HG03025 (cell line): ENCODE data around the gene YPEL1.
"Not testable (repeated sequence)": the region's sequence is repeated elsewhere in the genome, so short reads cannot be mapped to it uniquely, and the experiment has no call there.

Experiments used
- ATAC-seq: cut with Tn5 transposase; IDR thresholded peaks from one replicate; pipeline ENCODE4 v1.9.1; 2021; ENCODE audit warnings: mild to moderate bottlenecking, moderate library complexity; ENCODE audit not compliant: unreplicated experiment, low FRiP score

YPEL1 gene

DNA sequence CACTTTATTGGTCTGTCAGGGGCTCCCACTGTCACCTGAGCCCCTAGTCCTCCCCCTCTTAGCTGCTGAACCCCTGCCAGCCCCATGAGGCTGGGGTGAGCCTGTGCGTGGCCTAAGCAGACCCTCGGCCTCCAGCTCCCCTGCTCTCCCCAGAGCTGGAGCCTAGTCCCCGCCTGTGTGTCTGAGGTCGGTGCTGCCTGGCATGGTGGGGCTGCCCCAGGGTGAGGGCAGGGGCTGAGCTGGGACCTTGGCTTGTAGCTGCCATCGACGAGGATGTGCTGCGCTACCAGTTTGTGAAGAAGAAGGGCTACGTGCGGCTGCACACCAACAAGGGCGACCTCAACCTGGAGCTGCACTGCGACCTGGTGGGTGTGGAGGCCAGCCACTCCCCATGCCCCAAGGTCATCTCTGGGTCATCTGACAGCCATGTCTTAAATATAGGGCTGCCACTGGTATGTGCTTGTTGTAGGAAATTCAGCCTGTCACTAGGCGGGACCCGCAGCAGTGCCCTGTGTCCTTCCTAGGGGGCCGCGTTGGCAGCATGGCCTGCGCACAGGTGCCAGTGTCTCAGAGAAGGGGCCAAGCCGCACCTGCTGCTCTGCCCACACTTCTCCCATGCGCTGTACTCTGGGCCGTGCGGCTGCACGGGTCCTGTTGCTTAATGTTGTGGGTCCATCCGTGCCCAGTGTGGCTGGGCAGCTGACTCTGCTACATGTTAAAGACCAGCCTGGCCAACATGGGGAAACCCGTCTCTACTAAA is 48.8 kb downstream of the YPEL1 start:
- no peak for ATAC-seq

DNA sequence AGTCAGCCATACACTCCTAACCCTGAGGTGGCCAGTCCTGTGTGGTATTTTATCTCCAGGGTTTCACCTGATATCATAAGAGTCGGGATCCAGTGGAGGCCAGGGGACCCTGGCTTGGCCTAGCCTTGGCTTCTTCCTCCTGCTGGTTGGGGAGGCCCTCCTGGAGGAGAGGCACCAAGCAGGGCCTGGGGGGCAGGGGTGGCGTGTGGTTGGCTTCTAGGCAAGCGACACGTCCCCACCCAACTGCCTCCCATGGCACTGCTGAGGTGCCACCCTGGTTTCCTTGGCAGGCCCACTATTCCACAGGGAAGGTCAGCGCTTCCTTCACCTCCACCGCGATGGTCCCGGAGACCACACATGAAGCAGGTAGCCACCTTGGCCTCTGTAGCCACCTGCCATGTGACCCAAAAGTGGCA is 49.4 kb downstream of the YPEL1 start:
- no peak for ATAC-seq

DNA sequence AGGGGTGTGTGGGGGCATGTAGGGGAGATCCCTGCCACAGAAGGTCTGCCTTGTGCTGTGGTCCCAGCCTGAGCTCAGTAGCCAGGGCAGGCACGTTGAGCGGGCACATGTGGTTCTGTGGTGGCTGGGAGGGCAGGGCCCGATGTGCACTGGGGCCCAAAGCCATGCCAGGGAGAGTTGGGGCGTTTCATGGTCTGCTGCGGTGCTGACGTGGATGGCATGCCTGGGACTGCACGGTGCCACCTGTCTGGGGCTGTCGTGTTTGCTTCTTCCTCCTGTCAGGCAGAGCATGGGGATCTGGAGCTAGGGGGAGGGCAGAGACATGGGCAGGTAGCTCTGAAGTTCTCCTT is 50.5 kb downstream of the YPEL1 start:
- ATAC-seq: no peak

DNA sequence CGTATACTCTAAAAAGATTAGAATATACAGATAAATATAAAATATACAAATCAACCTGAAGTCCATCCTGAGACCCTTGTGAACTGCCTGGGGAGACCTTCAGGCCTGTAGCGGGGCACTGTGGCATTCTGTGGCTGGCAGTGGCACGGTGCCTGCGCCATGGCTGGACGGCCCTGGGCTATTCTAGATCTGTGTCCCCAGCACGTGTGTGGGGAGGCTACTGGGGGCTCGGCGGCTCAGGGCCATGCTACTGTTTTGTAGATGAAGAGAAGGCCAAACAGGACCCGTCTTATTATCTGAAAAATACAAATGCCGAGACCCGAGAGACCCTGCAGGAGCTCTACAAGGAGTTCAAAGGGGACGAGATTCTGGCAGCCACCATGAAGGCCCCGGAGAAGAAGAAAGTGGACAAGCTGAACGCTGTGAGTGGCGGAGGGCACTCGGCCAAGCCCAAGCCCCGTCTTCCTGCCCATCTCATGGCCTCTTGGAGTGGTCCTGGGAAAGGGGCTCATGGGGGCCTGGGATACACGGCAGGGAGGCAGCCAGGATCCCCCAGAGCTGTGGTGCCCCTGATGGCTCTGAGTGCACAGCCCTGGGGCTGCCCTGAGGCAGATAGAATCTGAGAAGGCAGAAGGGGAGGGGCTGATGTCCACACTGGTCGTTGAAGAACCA is 51.0 kb downstream of the YPEL1 start:
- ATAC-seq: no peak

DNA sequence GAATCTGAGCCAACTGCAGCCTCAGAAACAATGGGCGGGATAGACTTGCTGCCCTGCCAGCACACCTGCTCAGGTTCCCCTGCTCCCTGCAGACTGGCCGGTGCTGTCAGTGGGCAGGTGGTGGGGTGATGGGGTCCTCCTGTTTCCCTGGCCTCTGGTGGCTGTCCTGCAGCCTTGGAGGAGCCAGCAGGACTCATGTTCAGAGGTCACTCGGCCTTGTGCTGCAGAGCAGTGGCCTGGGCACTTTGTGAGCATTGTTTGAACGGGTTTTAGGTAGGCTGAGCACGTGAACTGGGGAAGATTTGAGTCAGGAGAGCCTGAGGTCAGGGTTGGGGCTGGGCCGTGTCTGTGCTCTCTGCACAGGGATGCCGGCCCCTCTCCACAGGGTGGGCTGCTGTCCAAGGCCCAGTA is 52.2 kb downstream of the YPEL1 start:
- no peak for ATAC-seq

DNA sequence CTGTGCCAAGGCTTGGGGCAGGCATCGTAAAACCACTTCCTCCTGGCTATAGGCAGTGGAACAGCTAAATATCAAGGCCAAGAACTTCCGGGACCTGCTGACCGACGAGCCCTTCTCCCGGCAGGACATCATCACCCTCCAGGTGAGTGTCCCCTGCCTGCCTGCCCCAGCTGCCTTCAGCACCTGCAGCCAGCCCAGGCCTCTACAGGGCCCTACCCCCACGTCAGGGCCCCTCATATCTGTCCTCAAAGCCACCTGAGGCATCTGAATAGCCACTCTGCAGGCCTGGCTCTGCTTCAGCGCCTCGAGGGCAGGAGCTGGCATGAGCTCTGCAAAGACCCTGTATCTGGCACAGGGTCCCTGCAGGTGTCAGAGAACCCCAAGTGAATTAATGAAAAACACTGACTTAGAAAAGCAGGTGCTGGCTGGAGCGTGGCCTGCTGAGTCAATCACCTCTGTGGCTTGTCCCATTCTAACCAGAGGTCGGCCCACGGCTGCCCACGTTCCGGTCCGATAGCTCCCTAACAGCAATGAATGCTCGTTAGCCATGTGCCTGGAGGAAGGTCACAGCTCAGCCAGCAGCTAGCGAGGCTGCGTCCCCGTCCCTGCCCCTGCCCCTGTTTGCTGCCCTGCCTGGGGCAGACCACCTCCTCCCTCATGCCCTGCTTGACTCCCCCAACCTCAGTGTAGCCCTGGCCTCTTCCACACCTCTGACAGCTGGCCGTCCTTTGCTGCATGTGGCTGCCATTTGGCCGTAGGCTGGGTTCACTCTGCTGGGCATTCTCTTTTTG is 53.0 kb downstream of the YPEL1 start:
- ATAC-seq: no peak

DNA sequence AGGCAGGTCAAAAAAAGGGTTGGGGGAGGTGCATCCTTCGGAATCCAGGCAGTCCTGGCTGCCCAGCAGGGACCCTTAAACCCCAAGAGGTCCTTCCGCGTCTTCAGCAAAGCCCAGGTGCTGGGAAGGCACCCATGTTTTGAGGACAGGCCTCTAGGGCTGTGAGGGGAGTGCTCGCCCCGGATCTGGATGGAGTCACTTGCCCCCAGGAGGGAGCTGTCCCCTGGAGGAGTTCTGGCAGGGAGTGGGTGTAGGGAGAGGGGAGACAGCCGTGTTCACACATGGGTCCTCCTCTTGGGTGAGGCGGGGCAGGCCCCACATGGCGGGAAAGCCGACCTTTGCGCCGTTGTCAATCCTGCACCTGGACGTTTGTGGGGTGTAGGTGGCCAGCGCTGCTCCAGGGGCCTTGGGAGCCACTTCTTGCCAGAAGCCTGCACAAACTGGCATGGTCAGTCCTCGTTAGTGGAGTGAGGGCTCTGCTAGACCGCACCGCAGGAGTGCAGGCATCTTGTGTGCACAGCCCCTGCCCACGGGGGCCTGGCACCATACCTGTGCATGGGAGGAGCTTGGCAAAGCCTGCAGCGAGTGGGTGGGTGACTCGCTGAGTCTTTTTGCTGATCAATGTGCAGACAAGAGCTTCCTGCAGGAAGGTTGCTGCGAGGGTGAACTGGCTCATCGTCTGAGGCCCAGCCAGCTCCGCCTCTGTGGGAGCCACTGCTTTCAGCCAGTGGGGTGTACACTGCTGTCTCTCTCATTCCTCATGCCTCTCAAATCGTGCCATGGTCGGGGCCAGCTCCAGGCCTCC is 53.8 kb downstream of the YPEL1 start:
- no peak for ATAC-seq

DNA sequence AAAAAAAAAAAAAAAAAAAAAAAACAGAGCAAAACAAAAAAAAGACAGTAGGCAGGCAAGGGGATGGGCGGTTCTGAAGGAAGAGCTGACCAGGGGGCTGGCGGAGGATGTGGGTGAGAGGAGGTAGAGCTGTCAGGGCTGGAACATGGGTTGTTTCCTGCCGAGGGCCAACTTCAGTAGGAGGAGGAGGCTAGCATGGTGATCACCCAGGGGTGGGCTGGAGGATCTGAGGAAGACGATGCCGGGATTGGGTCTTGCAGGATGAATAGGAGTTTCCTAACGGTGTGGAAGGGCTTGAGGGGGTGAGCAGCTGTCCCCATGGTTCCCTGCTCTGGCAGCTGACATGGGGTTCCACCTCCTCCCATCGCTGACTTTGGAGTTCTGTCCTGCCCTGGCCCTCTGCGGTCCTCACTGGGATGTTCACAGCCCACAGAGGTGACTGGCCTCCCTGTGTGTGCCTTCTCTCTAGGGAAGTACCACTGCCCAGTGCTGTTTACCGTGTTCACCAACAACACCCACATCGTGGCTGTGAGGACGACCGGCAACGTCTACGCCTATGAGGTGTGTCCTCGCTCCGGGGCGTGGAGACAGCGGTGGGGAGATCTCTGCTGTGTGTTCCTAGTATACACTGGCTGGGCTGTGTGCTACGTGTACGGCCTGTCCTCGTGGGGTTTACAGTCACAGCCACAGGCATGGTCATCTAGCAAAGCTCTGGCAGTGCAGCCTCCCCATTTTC is 54.6 kb downstream of the YPEL1 start:
- ATAC-seq: no peak

DNA sequence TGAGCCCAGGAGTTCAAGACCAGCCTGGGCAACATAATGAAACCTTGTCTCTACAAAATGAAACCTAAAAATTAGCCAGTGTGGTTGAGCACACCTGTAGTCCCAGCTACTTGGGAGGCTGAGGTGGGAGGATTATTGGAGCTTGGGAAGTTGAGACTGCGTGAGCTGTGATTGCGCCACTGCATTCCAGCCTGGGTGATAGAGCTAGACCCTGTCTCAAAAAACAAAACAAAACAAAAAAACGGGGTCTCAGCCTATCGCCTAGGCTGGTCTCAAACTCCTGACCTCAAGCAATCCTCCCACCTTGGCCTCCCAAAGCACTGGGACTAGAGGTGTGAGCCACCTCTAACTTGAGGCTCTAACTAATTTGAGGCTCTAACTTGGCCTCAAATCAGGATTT is 56.2 kb downstream of the YPEL1 start:
- ATAC-seq: no peak

DNA sequence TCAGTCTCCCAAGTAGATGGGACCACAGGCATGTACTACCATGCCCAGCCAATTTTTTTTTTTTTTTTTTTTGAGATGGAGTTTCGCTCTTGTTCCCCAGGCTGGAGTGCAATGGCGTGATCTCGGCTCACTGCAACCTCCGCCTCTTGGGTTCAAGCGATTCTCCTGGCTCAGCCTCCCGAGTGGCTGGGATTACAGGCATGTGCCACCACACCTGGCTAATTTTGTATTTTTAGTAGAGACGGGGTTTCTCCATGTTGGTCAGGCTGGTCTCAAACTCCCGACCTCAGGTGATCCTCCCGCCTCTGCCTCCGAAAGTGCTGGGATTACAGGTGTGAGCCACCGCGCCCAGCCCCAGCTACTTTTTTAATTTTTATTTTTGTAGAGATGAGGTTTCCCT is 56.8 kb downstream of the YPEL1 start:
- ATAC-seq: not testable (repeated sequence)

DNA sequence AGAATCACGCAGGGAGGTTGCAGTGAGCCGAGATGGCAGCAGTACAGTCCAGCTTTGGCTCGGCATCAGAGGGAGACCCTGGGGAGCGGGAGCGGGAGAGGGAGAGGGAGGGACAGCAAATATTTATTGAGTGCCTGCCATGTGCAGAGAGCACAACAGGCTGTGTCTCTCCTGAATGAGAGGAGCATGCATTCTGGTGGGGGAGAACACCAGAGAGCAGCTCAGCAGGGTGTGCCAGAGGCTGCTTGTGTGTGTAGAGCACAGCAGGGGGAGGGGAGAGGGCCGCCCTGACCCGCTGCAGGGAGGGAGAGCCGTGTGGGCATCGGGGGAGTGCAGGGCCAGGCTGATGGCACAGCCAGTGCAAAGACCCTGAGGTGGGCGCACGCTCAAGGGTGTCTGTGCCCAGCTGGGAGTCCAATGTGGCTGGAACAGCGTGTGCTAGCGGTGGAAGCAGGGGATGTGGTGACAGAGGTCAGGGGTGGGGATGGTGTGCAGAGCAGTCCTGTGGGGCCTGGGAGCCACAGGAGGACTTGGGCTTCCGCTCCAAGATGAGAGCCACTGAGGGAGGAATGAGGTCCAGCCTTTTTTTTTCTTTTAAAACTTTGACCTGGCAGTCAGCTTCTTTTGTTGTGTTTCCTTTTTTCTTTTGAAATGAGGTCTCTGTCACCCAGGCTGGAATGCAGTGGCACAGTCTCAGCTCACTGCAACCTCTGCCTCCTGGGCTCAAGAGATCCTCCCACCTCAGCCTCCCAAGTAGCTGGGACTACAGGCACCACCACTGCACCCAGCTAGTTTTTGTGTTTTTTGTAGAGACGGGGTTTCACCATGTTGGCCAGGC is 57.8 kb downstream of the YPEL1 start:
- ATAC-seq: no peak

DNA sequence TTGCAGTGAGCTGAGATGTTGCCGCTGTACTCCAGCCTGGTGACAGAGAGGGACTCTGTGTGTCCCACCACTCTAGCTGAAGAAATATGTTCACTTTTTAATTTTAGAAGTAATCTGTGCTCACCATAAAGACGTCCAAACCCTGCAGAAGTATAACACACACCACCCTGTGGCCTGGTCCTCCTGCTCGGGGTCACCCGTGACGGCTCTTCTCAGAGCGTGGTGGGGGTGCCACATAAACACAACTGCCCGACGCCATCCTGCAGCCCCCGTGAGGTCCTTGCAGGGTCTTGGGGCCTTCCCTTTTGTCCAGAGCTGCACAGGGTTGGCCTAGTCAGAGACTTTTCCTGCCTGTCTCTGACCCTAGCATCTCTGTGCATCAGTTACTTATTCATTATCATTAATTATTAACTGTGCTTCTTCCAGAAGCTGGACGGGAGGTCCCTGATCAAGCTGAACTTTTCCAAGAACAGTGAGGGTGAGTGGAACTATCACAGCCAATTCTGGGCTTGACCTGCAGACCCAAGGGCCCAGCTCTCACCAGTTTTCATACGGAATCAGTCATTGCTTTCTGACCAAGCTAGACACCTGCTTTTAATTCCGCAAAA is 60.9 kb downstream of the YPEL1 start:
- no peak for ATAC-seq

DNA sequence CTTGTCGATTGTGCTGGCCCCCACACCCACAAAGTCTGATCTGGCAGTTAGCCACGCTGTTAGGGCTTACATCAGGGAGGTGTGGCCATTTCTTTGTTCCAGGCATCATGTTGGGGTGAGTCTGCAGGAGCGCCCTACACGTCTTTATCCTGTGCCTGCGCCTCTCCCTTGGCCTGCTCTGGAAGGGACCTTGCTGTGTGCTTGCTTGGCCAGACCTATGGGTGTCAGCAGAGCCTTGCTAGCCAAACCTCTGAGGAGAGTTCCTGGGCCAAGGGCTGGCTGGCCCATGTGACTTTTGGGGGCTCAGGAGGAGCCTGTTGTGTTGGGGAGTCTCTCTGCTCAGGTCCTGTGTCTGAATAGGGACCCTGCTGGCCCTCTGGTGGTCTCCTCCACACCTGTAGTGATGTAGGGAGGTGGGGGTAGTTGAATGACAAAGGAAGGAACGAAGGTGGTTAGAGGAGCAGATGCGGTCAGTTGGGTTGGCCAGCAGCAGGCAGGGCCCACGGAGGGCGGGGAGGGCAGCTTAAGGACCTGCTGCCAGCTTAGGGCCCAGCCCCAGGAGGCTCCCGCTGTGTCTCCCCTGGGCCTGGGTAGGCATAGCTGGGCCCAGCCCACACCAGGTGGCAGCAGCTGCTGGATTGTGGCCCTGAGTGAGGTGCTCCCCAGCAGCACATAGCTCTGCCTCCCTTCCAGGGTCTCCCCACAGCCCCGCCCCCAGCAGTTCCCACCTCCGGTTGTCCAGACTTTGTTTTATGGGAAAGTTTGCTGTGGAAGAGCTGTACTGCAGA is 61.9 kb downstream of the YPEL1 start:
- ATAC-seq: no peak

DNA sequence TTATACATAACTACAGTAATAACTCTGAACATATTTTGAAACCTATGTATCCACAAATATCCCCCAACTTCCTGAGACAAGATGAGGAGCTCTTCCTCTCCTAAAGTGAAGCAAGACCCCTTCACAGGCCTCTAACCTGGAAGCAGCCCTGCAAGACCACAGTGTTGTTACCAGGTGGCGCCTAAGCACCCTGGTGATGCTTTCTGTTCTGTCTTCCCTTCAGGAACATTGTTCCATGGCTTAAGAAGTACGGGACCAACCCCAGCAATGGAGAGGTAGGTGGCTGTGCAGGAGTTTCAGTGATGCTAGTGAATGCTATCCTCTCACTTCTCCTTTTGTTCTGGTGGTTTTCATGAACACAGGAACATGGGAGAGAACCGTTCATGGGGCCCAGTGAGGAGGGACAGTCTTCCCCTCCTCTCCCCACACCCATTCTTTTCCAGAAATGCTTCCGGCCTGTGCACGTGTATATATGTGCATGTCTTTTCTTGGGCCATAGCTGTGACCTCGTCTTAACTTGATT is 63.4 kb downstream of the YPEL1 start:
- no peak for ATAC-seq

DNA sequence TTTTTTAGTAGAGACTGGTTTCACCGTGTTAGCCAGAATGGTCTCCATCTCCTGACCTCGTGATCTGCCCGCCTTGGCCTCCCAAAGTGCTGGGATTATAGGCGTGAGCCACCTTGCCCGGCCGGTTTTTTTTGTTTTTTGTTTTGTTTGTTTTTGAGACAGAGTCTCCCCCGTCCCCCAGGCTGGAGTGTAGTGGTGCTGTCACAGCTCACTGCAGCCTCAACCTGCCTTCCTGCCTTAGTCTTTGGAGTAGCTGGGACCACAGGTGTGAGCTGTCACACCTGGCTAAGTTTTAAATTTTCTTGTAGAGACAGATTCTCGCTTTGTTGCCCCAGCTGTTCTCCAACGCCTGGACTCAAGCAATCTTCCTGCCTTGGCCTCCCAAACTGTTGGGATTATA is 66.6 kb downstream of the YPEL1 start:
- ATAC-seq: no peak

DNA sequence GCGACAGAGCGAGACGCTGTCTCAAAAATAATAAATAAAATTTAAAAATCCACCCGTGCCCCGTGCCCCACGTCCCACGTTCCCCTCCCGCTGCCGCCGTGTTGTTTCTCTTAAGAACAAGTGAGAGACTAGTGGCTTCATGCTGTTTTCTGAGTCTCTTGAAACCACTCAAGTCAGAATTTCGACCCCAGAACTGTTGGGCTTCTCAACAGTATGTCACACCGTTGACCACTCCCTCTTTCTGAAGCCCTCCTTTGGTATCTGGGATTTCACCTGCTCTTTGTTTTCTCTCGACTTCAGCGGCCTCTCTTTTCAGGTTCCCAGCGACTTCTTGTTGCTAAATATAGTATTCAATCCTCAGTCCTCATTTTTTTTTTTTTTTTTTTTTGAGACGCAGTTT is 68.8 kb downstream of the YPEL1 start:
- ATAC-seq: no peak

DNA sequence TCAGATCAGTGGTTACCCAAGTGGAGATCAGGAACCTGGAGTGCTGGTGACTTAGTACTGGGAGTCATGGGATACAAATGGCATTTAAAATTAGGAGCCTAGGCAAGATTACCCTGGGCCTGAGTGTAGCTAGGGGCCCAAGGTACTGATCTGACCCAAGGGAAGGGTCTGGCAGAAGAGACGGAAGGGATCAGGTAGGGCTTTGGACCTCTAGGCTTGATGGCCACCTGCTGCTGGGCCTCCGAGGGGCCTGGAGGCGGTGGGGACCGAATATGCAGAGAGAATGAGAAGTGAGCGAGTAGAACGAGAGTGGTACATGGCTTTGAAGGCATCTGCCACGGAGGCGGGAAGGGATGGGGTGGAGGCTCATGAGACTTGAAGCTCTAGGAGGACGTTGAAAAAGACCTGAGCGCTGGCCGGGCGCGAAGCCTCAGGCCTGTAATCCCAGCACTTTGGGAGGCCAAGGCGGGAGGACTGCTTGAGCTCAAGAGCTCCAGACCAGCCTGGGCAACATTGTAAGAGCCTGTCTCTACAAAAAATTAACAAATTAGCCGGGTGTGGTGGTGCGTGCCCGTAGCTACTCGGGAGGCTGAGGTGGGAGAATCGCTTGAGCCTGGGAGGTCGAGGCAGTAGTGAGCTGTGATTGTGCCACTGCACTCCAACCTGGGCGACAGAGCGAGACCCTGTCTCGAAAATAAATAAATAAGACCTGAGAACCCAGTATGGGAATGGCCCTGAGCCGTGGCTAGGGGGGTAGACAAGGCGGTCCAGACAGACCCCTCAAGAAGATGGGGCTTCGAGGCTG is 70.3 kb downstream of the YPEL1 start:
- no peak for ATAC-seq
